Activated T-cell treated with anti-CD3 and anti-CD28 coated beads, Interleukin-2, amount 50 U/mL, for 72 hours (primary cell): ENCODE results near the gene DROSHA. TPM values are rescaled to one million over a fixed set of nuclear protein-coding genes. Genes with fewer than 3 reads are reported as not detected.
"Not testable (repeated sequence)": the region's sequence is repeated elsewhere in the genome, so short reads cannot be mapped to it uniquely, and the experiment has no call there.

Experiments
- ATAC-seq, 2 donors: fragments of 150-1000 bp; cut with Tn5 transposase; replicated peaks in 1 of 2; 2 replicates each; pipeline ENCODE4 v1.10.0; 2021; ENCODE audit warnings: moderate library complexity in 2 of 2, mild to moderate bottlenecking in 1 of 2
- DNase-seq, 2 donors: peaks; one replicate each; pipeline ENCODE4 v3.0.0; 2021 to 2022; ENCODE audit warnings: mixed read lengths in 1 of 2
- H3K27ac Mint-ChIP-seq: one replicate; pipeline ENCODE4 v1.8.0; 2022; ENCODE audit warnings: mild to moderate bottlenecking, moderate library complexity, mixed read lengths
- H3K27me3 Mint-ChIP-seq: one replicate; pipeline ENCODE4 v1.8.0; 2022; ENCODE audit warnings: low read depth, mixed read lengths
- H3K36me3 Mint-ChIP-seq, 2 donors: one replicate each; pipeline ENCODE4 v1.8.0; 2022; ENCODE audit warnings: mixed read lengths in 2 of 2, mild to moderate bottlenecking in 1 of 2; ENCODE audit not compliant: insufficient read depth in 2 of 2
- H3K4me1 Mint-ChIP-seq: one replicate; pipeline ENCODE4 v1.8.0; 2022; ENCODE audit warnings: low read depth, mixed read lengths
- H3K4me3 Mint-ChIP-seq, 2 donors: one replicate each; pipeline ENCODE4 v1.8.0; 2022; ENCODE audit warnings: mild to moderate bottlenecking in 2 of 2, mixed read lengths in 2 of 2, moderate library complexity in 2 of 2
- H3K9me3 Mint-ChIP-seq, 2 donors: one replicate each; pipeline ENCODE4 v1.8.0; 2022; ENCODE audit warnings: mixed read lengths in 2 of 2
- total RNA-seq, 2 donors: library from RNA; stranded (reverse); gene quantifications; one replicate each; pipeline ENCODE4 v1.2.3, GENCODE V29; 2022

DROSHA gene
- total RNA-seq, 2 donors from 2014 or later = 74.5 to 88.3 TPM

DNA sequence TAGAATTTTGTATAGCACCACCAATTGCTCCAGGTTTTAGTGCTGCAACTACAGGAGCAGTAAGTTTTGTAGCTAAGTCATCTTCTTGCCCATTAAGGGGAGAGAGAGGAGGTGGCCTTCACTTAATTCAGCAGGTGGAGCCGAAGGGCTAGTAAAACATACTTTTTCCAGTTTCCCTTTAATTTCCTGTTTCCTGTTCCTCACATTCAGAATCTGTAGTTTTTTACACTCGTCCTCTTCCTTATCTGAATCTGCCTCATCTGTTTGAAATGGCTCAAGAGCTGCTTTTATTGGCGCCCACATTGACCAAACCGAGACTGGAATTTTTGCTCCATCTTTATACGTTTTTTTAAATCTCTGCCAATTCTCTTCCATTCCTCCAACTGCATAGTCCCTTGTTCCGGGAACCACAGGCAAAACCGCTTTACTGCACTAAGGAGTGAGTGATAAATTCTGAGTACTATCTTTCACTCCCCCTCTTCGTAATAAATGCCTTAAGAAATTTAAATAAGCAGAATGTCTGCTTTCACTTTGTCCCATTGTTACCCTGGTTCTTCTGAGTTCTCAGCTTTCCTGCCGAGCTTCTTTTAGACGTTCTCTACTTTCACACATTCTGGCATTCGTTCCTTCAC lies 133.9 kb downstream of the DROSHA start:
- Mint-ChIP-seq H3K36me3 (peaks cover 2 to 8% of the 10 kb centered on the region in 2 donors), H3K9me3 (no peaks in the 10 kb centered on the region)

GRCh38 chr5:31396611-31397295 lies 135.1 kb downstream of the DROSHA start:
- no peaks in the 10 kb centered on the region for H3K4me1 Mint-ChIP-seq
- H3K27ac Mint-ChIP-seq = no peak overlapping the region
- H3K36me3 Mint-ChIP-seq = peaks cover 2 to 7% of the 10 kb centered on the region in 2 donors
- ATAC-seq = no peak
- no peaks in the 10 kb centered on the region for H3K9me3 Mint-ChIP-seq
- DNase-seq = no peak
- H3K4me3 Mint-ChIP-seq = no peak overlapping the region
- no peaks in the 10 kb centered on the region for H3K27me3 Mint-ChIP-seq

More for the DNA sequence above, 133.9 kb downstream of the DROSHA start:
- H3K27ac Mint-ChIP-seq = no peak overlapping the region
- no peak for DNase-seq
- H3K4me3 Mint-ChIP-seq = no peak overlapping the region
- ATAC-seq = no peak
- no peaks in the 10 kb centered on the region for H3K4me1 Mint-ChIP-seq
- no peaks in the 10 kb centered on the region for H3K27me3 Mint-ChIP-seq

GRCh38 chr5:31395450-31396045 lies 136.3 kb downstream of the DROSHA start:
- not testable (repeated sequence) for H3K27ac Mint-ChIP-seq, H3K4me3 Mint-ChIP-seq, DNase-seq, H3K27me3 Mint-ChIP-seq, H3K9me3 Mint-ChIP-seq, ATAC-seq, H3K4me1 Mint-ChIP-seq, H3K36me3 Mint-ChIP-seq

GRCh38 chr5:31393126-31393525 lies 138.8 kb downstream of the DROSHA start:
- no peaks in the 10 kb centered on the region for H3K4me1 Mint-ChIP-seq
- ATAC-seq (no peak), DNase-seq (no peak)
- no peaks in the 10 kb centered on the region for H3K27me3 Mint-ChIP-seq
- H3K27ac Mint-ChIP-seq = no peak overlapping the region
- H3K36me3 Mint-ChIP-seq = no peaks in the 10 kb centered on the region
- peaks cover 2 to 4% of the 10 kb centered on the region in 2 donors for H3K9me3 Mint-ChIP-seq
- H3K4me3 Mint-ChIP-seq = no peak overlapping the region

GRCh38 chr5:31392061-31392460 lies 139.8 kb downstream of the DROSHA start:
- no peak overlapping the region for H3K4me3 Mint-ChIP-seq
- H3K27ac Mint-ChIP-seq = no peak overlapping the region
- no peaks in the 10 kb centered on the region for H3K36me3 Mint-ChIP-seq
- H3K9me3 Mint-ChIP-seq = peaks cover 2 to 6% of the 10 kb centered on the region in 2 donors
- no peaks in the 10 kb centered on the region for H3K4me1 Mint-ChIP-seq
- no peak for ATAC-seq
- DNase-seq = no peak
- H3K27me3 Mint-ChIP-seq = no peaks in the 10 kb centered on the region

DNA sequence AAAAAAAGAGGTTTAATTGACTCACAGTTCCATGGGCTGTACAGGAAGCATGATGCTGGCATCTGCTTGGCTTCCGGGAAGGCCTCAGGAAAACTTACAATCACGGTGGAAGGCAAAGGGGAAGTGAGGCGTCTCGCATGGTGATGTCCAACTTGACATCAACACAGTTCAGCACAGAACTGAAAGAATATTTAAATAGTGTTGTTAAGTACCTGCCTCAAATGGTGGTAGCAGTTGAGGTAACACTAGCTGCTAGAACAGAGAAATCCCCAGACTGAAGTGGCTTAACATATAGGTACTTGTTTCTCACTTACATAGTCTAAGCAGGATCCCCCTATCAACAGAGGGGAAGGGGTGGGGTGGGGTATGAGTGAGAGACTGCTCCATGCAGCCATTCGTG lies 141.6 kb downstream of the DROSHA start:
- Mint-ChIP-seq H3K27me3 (no peaks in the 10 kb centered on the region), H3K36me3 (no peaks in the 10 kb centered on the region), H3K27ac (no peak overlapping the region), H3K4me3 (no peak overlapping the region), H3K9me3 (peaks cover 2 to 9% of the 10 kb centered on the region in 2 donors), H3K4me1 (no peaks in the 10 kb centered on the region)
- no peak for DNase-seq
- no peak for ATAC-seq

DNA sequence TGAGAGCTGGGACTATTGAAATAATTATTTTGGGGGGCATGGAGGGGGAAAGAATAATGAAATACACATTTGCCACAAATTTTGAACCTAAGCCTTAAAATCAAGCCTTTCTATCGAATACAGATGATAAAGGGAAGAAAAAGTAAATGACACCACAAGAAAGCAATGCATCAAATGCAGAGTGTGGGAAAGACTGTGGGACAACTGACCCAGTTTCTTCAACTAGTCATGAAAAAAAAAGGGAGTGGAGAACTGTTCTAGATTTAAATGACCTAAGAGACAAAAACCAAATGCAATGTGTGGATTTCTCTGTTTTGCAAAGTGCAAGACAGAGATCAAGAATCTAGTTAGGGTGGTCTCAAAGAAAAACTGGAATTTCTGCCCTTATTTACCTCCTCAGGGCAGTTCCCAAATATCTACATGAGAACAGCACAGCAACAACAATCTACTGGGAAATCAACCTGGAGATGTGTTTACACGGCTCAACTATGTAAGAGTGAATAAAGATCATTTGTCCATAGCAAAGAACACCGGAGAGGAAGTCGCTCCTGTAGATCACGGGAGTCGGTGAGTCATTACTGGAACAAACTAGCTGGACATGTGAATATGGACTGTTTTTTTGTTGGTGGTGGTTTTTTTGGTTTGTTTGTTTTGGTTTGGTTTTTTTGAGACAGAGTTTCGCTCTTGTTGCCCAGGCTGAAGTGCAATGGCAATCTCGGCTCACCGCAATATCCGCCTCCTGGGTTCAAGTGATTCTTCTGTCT lies 145.9 kb downstream of the DROSHA start:
- Mint-ChIP-seq H3K9me3 (peaks cover 2 to 9% of the 10 kb centered on the region in 2 donors), H3K4me1 (no peaks in the 10 kb centered on the region), H3K27ac (no peak overlapping the region), H3K27me3 (no peaks in the 10 kb centered on the region), H3K36me3 (no peaks in the 10 kb centered on the region), H3K4me3 (no peak overlapping the region)
- ATAC-seq = no peak
- no peak for DNase-seq

- Mint-ChIP-seq H3K4me1 (no peaks in the 10 kb centered on the region), H3K36me3 (no peaks in the 10 kb centered on the region), H3K27ac (no peak overlapping the region), H3K9me3 (peaks cover 0 to 7% of the 10 kb centered on the region in 2 donors), H3K4me3 (no peak overlapping the region), H3K27me3 (no peaks in the 10 kb centered on the region)
- ATAC-seq = no peak
- DNase-seq = no peak
Measured at GRCh38 chr5:31383734-31384133, 148.2 kb downstream of the DROSHA start.

GRCh38 chr5:31382051-31382878 lies 149.6 kb downstream of the DROSHA start:
- H3K27me3 Mint-ChIP-seq = no peaks in the 10 kb centered on the region
- no peaks in the 10 kb centered on the region for H3K4me1 Mint-ChIP-seq
- H3K27ac Mint-ChIP-seq = no peak overlapping the region

DNA sequence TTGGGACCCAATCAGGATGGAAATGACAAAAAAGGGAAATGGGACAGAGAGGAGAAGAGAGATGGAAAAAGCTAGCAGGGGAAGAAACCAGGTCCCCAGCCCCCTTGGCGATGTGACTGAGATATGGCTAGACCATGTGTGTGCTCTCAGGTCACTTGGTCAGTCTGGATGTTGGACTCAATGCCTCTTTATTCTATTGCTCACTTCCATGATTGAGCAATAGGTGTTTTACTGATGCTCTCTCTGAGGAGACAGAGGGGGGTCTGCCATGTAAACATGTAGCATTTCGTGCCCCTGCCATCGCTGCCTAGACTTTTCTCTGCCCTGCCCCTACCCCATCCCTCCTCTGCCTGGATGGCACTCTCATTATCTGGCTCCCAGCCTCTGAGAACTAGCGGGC lies 150.6 kb downstream of the DROSHA start:
- DNase-seq (no peak), ATAC-seq (no peak)
- H3K4me3 Mint-ChIP-seq = no peak overlapping the region
- H3K27me3 Mint-ChIP-seq = no peaks in the 10 kb centered on the region
- no peaks in the 10 kb centered on the region for H3K36me3 Mint-ChIP-seq
- no peak overlapping the region for H3K27ac Mint-ChIP-seq
- no peaks in the 10 kb centered on the region for H3K4me1 Mint-ChIP-seq
- H3K9me3 Mint-ChIP-seq = peaks cover 0 to 2% of the 10 kb centered on the region in 2 donors

More at GRCh38 chr5:31382051-31382878, 149.6 kb downstream of the DROSHA start:
- ATAC-seq (no peak), DNase-seq (no peak)
- Mint-ChIP-seq H3K36me3 (no peaks in the 10 kb centered on the region), H3K4me3 (no peak overlapping the region), H3K9me3 (peaks cover 0 to 2% of the 10 kb centered on the region in 2 donors)

DNA sequence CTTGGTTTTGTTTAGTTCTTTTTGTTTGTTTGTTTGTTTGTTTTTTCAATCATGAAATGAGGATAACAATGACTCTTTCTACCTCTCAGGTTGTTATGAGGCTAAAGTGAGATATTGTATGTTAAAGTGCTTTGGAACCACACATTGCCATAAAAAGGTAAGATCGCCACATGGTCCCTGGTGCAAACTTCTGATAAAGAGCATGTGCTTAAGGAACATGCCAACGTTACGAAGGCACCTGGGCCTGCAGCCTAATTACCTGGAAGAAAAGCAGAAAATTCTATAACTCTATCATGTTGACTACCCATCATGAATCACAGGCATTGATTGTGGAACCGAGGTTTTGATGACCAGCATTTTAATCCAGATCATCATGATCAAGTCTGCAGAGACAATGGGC lies 151.8 kb downstream of the DROSHA start:
- H3K36me3 Mint-ChIP-seq = no peaks in the 10 kb centered on the region
- H3K4me3 Mint-ChIP-seq = no peak overlapping the region
- H3K27me3 Mint-ChIP-seq = no peaks in the 10 kb centered on the region
- ATAC-seq = no peak
- no peaks in the 10 kb centered on the region for H3K4me1 Mint-ChIP-seq
- H3K9me3 Mint-ChIP-seq = no peaks in the 10 kb centered on the region
- no peak for DNase-seq
- no peak overlapping the region for H3K27ac Mint-ChIP-seq

DNA sequence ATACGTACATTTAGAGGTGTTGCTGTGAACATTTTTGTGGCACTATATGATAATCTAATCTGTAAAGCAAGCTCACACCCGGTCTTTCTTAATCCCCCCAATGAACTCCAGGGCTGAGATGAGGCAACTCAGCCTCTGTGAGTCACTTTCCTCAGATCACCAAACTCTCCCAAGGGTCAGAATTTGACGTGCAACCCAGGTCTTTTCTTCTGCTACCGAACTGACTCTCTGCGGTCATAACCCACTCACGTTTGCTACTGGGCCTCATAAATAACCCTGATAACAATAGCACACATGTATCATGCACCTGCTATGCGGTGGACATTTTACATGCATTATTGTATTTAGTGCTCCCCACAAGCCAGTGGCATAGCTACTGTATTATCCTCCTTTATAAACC lies 153.1 kb downstream of the DROSHA start:
- Mint-ChIP-seq H3K36me3 (no peaks in the 10 kb centered on the region), H3K4me3 (no peak overlapping the region), H3K27ac (no peak overlapping the region), H3K9me3 (no peaks in the 10 kb centered on the region), H3K4me1 (no peaks in the 10 kb centered on the region), H3K27me3 (no peaks in the 10 kb centered on the region)
- ATAC-seq (no peak), DNase-seq (no peak)
